Activated T-helper 9 cell treated with anti-CD3 and anti-CD28 coated beads, Interleukin-2, amount 50 U/mL, for 16 hours (primary cell): ENCODE results near the gene DOCK4.

Source experiments
- DNase-seq: peaks from one replicate; pipeline ENCODE4 v3.0.0-alpha.2; 2020; ENCODE audit warnings: low read depth

The DOCK4 gene

DNA sequence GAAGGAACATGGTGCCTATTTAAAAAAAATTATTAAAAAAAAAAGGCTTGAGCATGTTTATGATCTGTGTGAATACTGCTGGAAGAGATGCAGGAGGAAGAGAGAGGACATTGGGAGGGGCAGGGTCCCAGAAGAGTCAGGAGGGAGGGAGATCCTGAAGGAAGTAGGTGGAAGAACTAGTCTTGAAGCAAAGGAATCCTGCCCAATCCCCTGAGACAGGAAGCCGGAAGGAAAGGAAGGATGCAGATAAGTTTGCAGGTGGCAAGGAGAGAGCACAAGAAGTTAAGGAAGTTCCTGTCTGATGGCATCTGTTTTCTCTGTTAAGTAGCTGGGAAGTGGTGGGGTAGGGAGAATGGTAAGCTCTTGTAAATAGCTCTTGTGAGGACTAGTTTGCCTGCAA, 318.5 kb downstream of the DOCK4 start:
- no peak for DNase-seq

DNA sequence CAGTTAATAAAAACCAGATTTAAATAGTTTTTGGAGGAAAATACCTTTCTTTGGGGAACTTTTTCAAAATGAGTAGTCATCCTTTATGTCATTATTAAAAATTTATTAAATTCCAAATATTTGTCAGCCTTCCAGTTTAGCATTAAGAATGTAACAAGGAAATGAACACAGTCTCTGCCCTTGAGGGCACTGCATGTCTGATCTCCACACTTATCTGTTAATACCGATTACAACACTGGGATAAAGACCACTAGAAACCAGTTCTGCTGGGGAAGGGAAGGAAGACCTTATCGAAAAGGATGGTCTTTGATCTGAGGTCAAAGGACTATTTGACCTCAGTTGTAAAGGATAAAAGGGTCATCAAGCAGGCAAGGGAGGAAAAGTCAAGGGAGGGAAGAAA, 320.0 kb downstream of the DOCK4 start:
- DNase-seq: no peak

- no peak for DNase-seq
Observed at GRCh38 chr7:111883241-111883640, 323.0 kb downstream of the DOCK4 start.

- DNase-seq: no peak
Observed at GRCh38 chr7:111878785-111879184, 327.4 kb downstream of the DOCK4 start.

GRCh38 chr7:111877931-111878330, 328.3 kb downstream of the DOCK4 start:
- DNase-seq: no peak

DNA sequence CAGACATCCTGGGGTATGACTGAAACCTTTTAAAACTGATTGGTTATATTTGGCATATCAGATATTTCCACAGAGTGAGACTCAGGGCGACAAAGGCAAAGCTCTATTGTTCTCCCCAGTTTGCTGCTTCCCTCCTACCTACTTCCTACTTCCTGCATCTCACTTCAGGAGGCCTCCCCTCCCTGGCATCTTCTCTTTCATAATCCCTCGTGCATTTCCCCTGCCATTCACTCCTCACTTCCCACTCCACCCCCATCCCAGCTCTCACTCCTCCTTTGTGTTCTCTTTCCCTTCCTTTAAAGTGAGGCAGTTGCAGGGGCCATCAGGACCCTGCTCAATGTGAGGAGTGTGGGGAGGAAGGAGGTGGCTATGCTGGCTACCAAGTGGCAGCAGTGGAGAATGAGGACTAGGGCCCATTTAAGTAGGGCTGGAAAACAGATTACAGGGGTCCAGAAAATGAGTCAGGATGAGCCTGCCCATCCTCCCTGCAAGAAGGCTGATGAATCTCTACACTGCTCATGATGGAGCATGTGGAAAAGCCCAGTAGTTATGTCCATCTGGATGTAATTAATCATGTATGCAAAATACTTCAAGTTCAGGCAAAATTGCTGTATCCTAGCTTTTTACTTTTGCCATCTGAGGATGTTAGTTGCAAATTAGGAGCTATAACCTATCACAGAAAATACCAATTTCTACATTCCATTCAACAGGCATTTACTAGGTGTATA, 332.1 kb downstream of the DOCK4 start:
- no peak for DNase-seq

GRCh38 chr7:111873326-111873646, 332.9 kb downstream of the DOCK4 start:
- DNase-seq: no peak

- DNase-seq: no peak
Observed at GRCh38 chr7:111872450-111873325, 333.5 kb downstream of the DOCK4 start.

DNA sequence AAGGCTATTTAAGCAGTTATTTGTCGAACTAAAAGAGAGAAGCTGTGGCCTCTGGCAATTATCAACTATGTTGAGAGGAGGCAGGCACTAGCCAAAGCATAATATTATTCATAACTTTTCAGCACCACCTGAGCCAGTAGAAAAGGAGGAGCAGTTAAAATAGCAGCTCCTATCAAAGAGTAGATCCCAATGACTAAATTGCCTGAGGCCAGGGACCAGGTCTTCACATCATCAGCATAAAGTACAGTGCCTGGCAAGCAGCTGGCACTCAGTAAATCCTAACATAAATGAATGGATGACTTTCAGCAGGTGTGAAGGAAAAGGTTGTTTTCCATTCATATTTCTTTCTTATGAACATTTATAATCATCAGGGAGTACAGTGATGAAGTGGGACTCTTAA, 334.9 kb downstream of the DOCK4 start:
- no peak for DNase-seq

DNA sequence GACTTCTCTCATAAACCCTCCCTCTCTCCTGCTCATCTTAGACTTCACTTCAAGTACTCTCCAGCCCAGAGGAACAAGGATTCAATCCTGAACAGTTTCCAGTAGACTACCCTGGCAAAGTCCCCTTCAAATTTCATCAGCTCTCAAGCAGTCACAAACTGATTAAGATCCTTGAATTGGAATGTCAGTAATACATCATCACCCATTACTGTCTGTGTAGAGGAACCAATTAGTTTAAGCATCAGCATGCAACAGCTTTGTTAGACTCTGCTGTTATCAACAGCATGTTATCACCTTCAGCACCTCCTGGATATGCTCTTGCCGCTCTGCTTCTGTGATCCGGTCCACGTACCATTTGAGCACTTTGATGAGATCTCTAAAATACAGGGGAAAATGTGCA, 336.9 kb downstream of the DOCK4 start:
- DNase-seq: no peak

DNA sequence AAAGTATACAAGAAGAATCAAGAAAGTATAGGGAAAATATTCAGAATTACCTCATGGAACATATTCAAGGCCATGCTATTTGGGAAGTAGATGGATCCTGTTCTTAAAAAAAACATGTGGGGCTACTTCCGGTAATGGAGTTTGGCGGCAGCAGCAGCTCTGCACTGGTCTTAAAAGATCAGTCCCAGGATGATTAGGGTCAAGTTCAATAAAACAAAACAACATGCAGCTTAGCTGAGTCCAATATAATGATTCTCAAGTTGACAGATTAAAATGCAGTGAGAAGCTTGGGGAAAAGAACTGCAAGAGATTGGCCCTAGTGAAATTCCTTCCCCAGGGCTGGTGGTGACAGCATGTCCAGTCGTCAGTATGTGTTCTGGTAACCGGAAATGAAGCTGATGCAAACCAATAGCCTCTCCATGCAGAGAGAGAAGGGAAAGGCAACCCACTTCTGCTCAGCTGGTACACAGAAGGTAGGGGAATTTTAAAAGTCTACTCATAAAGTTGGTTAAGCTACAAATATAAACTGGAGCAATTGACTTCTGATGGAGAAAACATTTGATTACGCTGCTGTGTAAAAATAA, 338.8 kb downstream of the DOCK4 start:
- no peak for DNase-seq

DNA sequence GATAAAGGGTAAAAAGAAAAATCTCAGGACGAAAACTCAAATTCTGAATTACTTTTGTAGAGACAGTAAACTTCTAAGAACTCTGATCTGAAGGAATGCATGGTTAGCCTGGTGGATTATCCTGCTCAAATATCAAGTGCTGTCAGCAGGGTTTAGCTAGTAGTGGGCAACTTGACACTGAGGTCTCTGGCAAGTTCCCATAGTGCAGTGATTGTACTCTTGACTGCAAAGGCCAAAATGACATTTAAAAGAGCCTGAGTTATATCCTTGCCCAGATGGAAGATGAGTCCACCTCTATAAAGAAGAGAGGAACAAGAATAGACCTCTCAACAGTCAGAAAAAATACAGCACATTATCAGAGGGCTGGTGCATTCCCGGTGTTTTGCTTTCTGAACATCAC, 339.4 kb downstream of the DOCK4 start:
- DNase-seq: no peak

- DNase-seq: no peak
Observed at GRCh38 chr7:111865430-111865829, 340.8 kb downstream of the DOCK4 start.

DNA sequence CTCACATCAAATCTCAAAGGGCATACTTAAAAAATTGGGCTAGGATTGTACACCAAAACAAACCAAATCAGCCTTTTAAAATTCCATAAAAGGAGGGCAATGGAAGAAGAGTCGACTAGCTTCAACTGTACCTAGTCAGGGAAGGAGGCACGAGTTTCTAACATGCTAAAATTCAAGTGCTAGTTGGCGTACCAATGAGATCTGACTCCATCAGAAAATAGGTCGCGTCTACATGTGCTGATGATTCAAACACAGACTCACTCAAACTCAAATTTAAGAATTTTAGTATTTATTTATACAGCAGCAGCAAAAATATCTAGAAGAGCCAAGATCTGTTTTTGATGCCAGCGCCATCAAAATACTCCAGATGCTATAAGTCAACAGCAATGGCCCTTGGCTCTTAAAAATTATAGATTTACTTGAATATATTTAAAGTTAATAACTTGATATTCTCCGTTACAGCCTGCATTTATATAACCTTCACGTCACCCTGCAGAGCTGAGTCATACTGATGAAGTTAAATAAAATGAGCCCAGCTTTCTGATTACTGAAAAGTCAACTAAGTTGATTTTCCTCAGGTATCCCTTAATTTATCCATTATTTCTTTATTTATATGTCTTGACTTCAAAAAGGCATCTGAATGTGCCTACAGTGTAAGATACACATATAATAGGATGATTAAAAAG, 341.8 kb downstream of the DOCK4 start:
- no peak for DNase-seq

GRCh38 chr7:111863269-111863668, 342.9 kb downstream of the DOCK4 start:
- no peak for DNase-seq

GRCh38 chr7:111860248-111860647, 346.0 kb downstream of the DOCK4 start:
- no peak for DNase-seq

- no peak for DNase-seq
Observed at GRCh38 chr7:111858331-111858730, 347.9 kb downstream of the DOCK4 start.

- DNase-seq: no peak
Observed at GRCh38 chr7:111855842-111856227, 350.4 kb downstream of the DOCK4 start.

- DNase-seq: no peak
Observed at GRCh38 chr7:111855161-111855841, 350.9 kb downstream of the DOCK4 start.

GRCh38 chr7:111853201-111853990, 352.8 kb downstream of the DOCK4 start:
- DNase-seq: no peak

- no peak for DNase-seq
Observed at GRCh38 chr7:111852081-111852480, 354.1 kb downstream of the DOCK4 start.
